HG03064 (cell line): ENCODE data around the gene CTTN.

Source experiments
- ATAC-seq: cut with Tn5 transposase; IDR thresholded peaks from one replicate; pipeline ENCODE4 v1.9.1; 2021; ENCODE audit warnings: low read depth; ENCODE audit not compliant: unreplicated experiment

CTTN gene

DNA sequence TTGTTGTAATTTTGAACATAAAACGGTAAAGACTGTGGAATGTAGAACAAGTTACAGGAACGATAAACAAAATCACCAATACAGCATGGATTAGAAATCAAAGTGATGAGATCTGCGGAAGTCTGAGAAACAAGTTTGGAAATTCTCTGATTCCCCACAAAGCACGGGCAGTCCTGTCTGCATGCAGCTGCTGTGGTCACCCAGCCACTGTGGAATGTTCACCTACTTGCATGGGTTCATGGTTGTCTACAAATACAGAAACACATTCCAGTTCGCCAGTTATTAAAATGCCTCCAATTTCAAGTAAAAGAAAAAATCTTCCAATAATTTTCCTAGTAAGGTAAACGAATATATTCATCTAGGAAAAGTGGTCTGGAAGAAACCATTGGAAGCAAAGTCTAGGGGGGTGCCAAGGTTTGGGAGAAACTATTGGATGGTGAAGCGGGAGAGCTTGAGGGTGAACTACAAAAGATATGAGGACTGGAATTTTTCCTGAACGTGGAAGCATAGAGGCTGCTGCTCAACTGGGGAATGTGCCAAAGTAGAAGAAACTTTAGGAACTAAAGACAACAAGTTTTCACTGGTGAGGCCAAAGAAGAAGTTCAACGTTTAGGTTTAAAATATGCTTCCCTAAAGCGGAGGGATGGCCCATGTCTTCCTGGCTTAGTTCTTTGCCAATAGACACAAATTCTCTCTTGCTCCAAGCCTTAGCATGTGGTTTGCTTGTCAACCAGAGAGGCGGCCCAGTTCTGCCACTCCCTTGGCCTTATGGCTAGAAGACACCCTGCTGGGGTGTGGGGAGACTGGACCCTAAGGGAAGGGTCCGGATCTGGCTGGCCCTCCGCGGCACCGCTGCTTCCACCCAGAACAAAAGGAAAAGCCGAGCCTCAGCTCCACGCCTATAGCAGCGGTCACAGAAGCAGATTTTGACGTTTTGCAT is 70.2 kb downstream of the CTTN start:
- ATAC-seq, result no peak

DNA sequence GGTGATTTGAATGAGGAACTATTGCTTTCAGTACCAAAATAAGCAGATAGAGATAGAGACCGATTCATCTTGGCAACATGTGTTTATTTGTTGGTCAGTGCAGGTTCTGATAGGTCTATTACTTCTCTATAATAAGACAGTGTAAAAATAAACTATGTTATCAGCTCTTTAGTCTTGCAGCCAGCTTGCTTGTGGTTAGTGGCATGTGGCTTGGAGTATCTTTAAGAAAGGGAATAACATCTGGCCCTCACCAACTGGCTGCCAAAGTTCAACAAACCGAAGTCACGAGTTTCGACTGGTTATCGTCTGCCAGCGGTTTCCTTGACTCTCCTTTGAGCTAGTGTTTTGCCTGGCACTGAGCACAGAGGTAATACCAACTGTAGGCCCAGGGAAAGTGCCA is 71.8 kb downstream of the CTTN start:
- no peak for ATAC-seq

DNA sequence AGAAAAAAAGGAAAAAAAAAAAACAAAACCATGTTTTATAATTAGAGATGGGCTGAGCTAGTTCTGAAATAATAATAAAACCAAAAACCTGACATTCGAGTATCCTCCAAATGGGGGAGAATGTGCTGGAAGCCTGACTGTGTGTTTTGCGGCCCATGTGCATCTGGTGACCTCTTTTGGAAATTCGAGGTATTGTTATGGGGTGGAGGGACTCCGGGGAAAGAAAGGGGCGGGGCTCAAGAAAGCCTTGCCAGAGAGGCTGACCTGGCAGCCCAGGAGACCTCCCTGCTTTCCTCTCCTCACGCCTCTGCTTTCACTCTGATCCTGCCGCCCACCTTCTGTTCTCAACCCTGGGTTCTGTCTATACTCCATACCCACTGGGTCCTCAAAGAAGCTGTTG is 72.9 kb downstream of the CTTN start:
- no peak for ATAC-seq

DNA sequence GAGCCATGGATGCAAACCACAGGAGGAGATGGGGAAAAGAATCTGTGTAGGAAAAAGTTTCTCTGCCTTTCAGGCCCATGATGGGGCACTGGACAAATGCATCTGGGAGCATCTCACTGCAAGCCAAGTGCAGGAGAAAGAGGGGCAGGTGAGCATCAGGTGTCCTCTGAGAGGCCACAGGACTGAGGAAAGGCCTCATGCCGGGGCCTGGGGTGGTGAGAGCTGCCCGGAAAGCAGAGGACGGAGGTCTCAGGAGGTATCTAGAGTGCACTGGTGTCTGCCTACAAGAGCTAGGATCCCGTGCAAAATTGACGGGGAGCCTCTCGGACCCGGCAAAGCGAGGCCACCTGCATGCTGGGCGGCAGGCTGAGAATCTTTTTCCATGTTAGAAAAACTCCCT is 73.9 kb downstream of the CTTN start:
- no peak for ATAC-seq

DNA sequence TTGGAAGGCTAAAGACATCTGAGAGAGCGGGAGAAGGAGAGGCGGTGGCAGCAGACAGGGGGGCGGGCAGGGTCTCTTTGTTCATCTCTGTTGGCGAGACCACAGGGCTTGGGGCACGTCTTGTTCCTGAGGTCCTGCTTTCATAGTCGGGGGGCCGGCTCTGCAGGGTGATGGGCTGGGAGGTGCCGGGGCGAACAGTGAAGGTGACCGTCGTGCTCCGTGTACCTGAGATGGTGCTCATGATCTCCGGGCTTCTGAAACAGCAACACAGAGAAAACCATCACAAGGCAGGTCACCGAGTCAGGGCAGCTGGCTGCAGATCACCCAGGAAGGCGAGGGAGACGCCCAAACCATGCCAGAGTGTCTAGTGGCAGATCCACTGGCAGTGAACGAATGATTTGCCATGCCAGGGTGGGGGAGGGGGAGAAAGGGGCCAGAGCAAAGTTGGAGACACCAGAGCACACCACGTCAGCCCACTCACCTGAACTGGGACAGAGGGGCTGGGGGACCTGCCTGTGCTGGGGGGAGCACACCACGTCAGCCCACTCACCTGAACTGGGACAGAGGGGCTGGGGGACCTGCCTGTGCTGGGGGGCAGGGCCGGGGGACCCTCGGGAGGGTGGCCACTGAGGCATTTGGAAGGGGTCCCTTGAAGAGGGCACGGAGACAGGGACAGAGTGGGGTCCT is 75.0 kb downstream of the CTTN start:
- ATAC-seq, result no peak

DNA sequence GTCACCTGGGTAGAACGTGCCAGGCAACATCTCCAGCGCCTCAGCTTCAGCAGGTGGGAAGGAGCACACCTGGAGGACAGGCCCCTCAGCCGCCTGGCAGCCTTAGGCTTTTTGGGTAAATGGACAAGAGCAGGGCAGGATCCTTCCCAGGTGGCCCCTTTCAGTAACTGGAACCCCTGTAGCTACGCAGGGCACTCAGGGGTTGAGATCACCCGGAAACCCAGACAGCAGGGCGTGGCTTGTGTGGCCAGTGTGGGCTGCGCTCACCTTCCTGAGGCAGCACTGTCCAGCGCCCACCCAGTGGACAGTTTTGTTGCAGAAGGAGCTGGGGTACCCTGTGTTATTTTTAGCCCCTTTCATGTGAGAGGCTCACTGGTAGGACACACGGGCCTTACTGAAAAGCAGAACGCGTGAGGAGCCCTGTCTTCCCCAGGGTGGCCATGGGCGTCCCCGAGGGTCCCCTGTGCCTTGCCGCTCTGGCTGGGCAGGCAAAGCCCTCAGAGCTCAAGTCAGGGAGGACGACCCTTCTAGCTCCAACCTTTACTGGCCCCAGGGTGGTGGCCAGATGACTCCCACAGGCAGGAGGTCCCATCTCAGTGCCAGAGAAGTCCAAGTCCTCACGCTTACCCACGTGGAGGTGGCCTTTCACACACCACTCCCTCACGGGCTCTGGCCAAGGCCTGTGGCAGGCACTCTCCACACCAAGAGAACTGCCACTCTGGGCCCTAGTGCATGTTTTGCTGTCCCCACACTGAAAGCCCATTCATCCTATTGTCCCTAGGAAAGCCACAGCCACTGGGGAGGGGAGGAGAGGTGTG is 75.8 kb downstream of the CTTN start:
- no peak for ATAC-seq

DNA sequence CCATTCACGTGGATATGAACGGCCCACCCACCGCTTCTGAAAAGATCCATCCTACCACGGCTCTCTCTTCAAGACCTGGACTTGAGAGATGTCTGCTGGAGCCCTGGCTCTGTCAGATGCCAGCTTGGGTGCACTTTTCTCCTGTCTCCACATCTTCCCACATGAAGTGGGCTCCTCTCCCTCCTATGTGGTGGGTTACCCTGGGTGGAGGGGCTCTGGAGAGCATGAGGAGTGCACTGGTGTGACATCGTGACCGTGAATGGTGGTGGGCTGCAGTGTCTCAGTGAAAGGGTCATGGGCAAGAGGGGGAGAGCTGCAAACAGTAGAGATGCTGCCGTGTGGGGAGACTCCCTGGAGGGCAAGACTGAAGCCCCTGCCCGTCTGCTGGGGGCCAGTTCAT is 76.4 kb downstream of the CTTN start:
- no peak for ATAC-seq

DNA sequence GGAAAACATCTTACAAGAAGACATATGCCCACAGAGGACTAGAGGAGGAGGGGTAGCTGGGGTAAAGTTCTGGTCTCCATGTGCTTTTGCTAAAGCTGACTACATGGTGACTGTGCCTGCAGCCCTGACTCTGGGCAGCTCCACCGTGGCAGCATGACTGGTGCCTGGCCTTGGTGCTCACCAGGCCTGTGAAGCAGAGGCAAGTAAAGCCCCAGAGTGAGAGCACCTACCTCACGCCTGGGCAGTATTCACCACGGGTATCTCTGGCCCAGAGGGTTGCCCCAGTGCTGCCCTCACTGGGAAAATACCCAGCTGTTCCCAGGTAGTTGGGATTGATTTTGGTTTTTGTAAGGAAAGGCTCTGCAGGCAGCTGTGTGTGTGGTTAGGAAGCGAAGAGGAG is 78.3 kb downstream of the CTTN start:
- no peak for ATAC-seq

DNA sequence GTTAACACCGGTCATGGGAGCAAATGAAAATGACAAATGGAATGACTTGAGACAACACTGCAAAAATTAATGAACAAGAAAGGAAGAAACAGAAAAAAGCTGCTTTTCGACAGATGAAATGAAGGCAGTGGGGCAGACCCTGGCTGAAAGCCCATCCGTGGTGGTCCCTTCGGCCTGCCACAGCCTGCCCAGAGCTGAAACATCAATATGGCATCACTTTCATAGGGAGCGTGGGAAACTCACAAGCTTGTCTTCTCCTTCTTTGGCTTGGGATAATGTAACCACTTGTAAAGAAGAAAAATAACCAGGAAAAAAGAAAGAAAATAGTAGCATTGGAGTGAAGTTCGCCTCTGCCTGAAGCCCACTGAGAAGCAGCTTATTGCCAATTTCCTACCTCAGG is 78.8 kb downstream of the CTTN start:
- ATAC-seq, result no peak

DNA sequence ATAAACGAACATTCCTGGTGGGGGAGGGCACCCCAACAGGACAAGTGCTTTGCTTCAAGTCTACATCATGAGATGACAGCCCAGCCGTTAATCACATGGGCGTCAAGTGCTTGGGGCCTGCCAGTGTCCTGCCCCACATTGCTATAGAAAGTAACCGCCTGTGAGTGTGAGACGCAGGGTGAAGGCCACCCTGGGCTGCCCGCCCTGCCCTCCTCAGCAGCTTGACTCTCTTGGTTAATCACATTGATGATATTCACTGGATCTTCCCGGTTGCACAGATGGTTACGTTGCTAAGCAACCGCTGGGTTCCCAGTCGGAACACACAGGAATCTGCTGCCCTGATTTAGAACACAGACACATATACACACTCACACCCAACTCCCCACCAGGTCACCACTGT is 79.3 kb downstream of the CTTN start:
- no peak for ATAC-seq

DNA sequence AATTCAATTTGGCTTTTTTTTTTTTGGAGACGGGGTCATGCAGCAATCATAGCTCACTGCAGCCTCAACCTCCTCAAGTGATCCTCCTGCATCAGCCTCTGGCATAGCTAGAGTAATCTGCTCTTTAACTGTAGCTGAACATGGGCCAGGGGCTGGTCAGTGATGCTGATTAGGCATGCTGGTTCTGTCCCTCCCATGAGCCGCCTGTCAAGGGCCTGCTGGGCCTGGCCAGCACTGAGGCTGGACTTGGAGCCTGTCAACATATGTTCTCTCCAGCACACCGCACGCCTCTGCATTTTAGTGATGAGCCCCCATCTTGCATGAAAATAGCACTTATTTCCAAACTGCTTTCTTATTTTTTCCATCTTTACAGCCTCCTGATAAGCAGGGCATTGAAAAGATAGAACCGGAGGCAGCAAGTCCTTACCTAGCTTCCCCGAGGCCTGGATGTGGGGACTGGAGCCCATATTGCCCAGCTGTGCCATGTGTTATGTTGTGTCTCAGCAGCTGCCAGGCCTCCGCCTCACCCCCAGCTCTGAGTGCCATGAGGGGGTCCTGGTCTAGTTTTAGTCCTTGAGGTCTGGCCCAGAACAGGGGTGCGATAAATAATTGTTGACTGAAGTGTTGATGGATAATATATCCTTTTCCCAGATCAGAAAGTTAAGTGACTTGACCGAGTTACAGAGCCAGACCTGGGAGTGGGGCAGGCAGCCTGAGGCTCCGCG is 80.0 kb downstream of the CTTN start:
- ATAC-seq, result no peak

DNA sequence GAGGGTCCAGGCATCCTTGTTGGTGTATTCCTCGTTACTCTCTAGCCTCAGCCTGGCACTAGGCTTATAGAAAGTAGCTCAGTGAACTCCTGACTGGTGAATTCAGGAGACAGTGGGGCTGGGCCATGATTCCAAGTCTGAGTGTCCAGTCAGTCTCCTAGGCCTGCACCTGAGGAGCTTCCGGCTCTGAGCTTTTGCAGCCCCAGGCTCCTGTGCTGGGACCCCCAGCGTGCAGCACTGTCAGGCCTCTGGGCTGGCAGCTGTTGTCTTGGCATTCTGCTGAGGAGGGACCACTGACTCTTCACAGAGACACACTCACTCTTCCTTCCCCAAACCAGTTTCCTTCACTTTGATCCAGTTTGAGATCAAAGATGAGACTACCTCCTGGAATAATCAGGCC is 82.4 kb downstream of the CTTN start:
- no peak for ATAC-seq

DNA sequence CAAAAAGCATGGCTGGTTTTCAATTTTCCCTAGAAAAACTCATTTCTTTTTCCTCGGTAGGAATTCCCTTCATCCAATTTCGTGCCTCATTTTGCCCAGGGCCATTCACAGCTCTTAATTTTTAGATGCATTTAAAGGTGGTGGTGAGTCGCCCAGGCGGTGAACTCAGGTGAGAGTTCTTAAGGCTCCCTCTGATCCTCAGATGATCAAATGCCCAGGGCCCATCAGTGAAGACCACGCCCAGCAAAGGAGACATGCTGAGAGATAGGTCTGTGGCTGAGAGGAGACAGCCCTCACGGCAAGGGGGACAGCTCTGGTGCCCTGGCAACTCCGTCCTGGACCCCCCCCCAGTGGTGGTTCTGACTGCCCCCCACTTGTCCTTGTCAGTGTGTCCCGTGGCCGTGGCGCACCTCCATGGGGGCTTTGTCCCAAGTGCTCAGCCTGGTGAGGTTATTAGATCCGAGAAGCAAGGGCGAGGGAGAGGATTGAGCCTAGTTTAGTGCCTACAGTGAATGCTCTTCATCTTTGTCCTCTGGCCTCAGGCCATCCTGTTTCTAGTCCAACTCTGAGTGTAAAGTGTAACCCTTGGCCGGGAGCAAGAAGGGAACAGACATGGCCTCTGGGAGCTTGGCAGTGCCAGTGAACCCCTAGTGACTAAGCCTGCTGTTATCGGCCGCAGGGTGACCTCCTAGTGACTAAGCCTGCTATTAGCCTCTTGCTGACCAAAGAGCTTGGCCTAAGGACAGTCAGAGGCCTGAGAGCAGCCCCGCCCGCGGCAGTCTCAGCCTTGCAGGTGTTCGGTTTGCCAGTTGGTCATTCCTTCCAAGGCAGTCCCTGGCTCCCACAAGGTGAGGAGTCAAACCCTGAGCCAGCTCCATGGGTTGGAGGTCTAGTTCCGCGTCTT is 83.5 kb downstream of the CTTN start:
- ATAC-seq, result no peak

DNA sequence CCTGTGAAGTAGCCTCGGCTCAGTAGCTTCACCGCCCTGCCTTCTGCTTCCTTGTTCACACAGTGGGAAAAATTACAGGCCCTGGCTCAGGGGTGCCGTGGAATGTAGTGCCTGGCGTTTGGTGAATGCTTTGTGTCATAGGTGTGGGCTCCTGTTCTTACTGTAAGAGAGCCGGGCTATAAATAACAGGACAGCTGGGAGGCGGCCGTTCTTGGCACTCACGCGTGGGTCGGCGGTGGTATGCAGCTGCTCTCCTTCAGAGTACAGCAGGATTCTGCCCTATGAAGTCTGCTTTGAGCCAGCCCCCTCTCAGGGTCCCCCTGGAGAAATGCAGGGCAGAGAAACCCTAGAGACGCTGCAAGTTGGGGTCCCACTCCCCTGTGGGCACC is 84.2 kb downstream of the CTTN start:
- no peak for ATAC-seq

DNA sequence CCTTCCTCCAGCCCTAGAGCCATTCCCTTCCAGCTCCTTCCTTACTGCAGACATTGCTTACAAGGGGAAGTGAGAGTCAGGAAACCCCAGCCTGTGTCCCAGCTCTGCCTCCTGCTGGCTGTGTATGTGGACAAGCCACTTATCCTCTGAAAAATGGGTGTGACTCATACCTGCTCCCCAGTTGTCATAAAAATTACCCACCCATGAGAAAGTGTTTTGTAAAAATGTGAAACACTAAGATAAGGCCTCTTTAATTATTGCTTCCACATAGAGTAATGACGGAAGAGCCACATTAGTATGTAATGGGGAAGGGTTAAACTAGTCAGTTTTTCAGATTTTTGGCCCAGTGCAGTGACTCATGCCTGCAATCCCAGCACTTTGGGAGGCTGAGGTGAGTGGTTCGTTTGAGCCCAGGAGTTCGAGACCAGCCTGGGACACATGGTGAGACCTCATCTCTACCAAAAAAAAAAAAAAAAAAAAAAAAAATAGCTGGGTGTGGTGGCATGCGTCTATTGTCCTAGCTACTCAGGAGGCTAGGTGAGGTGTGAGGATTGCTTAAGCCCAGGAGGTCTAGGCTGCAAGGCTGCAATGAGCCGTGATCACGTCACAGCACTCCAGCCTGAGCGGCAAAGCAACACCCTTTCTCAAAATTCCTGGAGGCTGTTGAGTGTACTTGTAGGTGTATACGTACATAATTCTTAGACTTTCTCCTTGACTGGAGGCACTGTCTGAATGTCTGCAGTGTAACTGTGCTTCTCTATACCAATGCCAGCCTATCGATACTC is 84.9 kb downstream of the CTTN start:
- ATAC-seq, result no peak

DNA sequence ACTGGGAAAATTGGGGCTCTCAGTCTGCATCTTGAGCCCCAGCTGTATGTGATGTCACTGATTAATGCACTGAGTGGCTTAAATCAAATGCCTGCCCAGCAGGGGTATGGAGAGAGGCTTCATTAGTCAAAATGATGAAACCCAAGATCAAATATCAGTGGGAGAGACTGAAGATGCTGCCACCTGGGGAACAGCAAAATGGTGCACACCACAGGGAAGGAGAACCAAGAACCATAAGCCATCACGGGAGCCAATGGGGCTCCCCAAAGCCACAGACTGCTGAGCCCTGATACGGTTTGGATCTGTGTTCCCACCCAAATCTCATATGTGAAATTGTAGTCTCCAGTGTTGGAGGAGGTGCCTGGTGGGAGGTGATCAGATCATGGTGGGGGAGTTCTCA is 85.6 kb downstream of the CTTN start:
- ATAC-seq, result no peak

DNA sequence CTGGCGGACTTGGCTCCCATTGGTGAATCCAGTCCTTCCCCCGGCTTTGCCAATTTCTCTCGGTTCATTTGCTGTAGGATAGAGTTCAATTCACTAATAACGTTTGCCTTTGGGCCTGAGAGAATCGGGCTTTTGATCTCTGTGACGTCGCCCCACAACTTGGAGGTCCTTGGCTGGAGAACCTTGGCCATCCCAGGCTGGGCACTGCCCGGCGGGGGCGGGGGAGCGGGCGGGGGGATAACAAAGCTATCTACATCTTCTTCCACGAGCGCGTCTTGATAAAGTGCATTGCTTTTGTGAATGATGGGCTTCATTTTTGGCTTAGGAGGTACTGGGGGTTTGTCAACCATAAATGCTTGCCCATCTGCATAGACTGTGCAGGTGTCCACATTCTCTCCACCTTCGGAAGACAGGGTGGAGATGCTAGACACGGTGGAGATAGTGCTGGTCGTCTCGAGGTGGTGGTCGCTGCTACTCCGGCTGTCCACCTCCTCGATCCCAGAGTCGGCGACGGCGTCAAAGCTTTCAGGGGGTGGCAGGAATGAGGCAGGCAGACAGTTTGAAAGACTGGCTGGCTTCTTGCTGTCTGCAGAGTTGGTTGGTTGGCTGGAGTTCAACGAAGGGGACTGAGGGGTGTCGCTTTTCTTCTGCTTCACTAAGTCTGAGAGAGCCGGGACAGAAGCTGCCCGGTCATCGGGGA is 87.1 kb downstream of the CTTN start:
- ATAC-seq, result no peak

DNA sequence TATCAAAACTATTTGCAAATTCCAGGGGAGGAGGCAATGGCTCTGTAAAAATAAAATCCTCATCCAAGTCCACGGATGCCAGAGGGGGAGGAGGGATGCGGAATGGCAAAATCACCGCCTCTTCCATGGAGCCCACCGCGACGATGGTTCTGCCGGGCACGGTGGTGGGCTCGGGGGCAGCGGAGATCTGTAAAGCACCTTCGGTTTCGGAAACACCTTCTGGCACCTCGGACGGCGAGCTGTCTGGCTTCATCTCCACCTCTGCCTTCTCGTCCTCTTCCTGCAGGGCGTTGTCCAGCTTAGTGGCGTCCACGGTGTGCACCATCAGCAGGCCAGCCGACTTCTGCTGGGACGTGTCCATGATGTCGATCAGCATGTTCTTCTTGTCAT is 87.7 kb downstream of the CTTN start:
- ATAC-seq, result no peak
